OCI-LY3 (cell line): ENCODE measurements around the gene EEA1.

ENCODE experiments used
- CTCF ChIP-seq: fragments of 200-600, 300-600 bp; sonication (generic); IDR thresholded peaks from 2 replicates; pipeline ENCODE4 v1.5.1; 2014; ENCODE audit warnings: antibody characterized with exemption, low read length, low read depth
- EZH2phosphoT487 ChIP-seq: fragments of 200-600 bp; shearing (Covaris generic); IDR thresholded peaks from 2 replicates; pipeline ENCODE4 v1.6.1; 2018; ENCODE audit warnings: antibody characterized with exemption, mixed run types, low read depth

- TF ChIP-seq EZH2phosphoT487 (no peak), CTCF (no peak)
Measured at GRCh38 chr12:92753976-92754885, 174.9 kb downstream of the EEA1 start.
